ENCODE measurements around the gene GJE1. TPM values are rescaled to one million over a fixed set of nuclear protein-coding genes. Genes with fewer than 3 reads are reported as not detected.

The GJE1 gene
- total RNA-seq, 2 donors from 2014 or later: not detected

Other genes starting within 250 kb of the GJE1 start
- not detected for gene NMBR, start 14.2 kb downstream of the GJE1 start, total RNA-seq
- 10 to 100 TPM; 42.6 to 59.4 TPM for gene VTA1, start 14.3 kb downstream of the GJE1 start, total RNA-seq
- 1 to 10 TPM; 1.0 to 2.7 TPM for gene ADGRG6, start 169.1 kb downstream of the GJE1 start, total RNA-seq